Fibroblast of lung (primary cell): ENCODE results near the gene NT5E.

Experiments used
- EZH2 ChIP-seq: IDR thresholded peaks from 2 replicates; pipeline ENCODE4 v1.5.1; 2012; ENCODE audit warnings: low read length, control low read depth, mild to moderate bottlenecking; ENCODE audit errors: missing control alignments
- TF ChIP-seq, protein P1 (sequence below), 2 donors: IDR thresholded peaks in 1 of 2; conservative IDR thresholded peaks in 1 of 2; 1 replicate in 1 of 2; 2 replicates in 1 of 2; pipeline ENCODE4 v1.5.1; 2011 to 2012; ENCODE audit warnings: low read length in 2 of 2, control low read depth in 1 of 2, inconsistent platforms in 1 of 2, low read depth in 1 of 2, mild to moderate bottlenecking in 1 of 2

DNA sequence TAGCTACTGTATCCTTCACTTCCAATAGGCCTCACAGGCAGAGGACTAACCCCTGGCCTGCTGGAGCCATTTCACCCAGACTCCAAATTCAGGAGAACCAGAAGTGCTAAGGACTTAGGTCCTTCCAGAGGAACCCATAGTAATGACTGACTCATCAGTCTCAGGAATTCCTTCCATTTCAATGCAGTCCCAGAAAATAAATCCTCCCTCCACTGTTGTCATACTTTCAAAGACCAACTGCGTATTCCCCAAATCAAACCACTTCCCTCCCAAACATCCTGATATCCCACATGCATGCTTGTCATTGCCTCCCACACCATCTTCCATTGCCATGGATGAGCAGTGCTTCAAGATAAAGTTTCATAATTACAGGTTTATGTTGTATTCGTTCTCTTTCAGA lies 31.8 kb upstream of the NT5E start:
- TF ChIP-seq, protein P1, sequence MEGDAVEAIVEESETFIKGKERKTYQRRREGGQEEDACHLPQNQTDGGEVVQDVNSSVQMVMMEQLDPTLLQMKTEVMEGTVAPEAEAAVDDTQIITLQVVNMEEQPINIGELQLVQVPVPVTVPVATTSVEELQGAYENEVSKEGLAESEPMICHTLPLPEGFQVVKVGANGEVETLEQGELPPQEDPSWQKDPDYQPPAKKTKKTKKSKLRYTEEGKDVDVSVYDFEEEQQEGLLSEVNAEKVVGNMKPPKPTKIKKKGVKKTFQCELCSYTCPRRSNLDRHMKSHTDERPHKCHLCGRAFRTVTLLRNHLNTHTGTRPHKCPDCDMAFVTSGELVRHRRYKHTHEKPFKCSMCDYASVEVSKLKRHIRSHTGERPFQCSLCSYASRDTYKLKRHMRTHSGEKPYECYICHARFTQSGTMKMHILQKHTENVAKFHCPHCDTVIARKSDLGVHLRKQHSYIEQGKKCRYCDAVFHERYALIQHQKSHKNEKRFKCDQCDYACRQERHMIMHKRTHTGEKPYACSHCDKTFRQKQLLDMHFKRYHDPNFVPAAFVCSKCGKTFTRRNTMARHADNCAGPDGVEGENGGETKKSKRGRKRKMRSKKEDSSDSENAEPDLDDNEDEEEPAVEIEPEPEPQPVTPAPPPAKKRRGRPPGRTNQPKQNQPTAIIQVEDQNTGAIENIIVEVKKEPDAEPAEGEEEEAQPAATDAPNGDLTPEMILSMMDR (conservative IDR thresholded peaks at IDR 0.05 in 1 of 2, IDR thresholded peaks at IDR 0.05 in 1 of 2; ENCODE audit: low read depth in 1 of 2, low read length in 2 of 2) = no peak
- TF ChIP-seq EZH2 = no peak
